Activated CD8-positive, alpha-beta memory T cell treated with anti-CD3 and anti-CD28 coated beads, Interleukin-2, amount 50 U/mL, for 1 hour (primary cell): ENCODE results near the gene LTK.
"Not testable (repeated sequence)": the region's sequence is repeated elsewhere in the genome, so short reads cannot be mapped to it uniquely, and the experiment has no call there.

ENCODE experiments used
- DNase-seq: peaks from one replicate; pipeline ENCODE4 v3.0.0-alpha.2; 2020; ENCODE audit errors: extremely low read depth

LTK gene

DNA sequence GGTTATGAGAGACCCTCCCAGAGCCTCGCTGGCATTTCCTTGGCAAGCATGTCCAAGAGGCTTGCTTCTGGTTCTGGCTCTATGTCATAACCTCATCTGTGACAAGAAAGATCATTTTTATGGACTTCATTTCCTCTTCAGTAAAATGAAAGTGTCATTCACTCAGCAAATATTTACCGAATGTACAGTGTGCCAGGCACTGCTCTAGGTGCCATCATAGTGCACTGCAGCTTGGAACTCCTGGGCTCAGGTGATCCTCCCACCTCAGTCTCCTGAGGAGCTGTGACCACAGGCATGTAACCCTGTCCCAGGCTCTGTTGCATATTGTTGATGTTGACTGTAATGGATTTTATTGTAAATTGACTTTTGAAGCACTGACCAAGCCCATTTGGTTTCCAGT, 38.7 kb downstream of the LTK start:
- DNase-seq: no peak

- no peak for DNase-seq
These were observed 39.2 kb downstream of the LTK start for GRCh38 chr15:41474436-41474835.

DNA sequence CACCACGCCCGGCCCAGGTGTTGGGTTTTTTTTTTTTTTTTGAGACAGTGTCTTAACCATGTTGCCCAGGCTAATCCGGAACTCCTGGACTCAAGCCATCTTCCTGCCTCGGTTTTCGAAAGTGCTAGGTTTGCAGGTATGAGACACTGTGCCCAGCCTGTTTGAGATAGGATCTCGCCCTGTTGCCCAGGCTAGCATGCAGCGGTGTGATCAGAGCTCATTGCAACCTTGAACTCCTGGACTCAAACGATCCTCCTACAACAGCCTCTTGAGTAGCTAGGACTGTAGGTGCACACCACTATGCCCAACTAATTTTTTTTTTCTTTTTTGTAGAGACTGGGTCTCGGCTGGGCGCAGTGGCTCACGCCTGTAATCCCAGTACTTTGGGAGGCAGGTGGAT, 40.2 kb downstream of the LTK start:
- DNase-seq: no peak

- not testable (repeated sequence) for DNase-seq
These were observed 44.0 kb downstream of the LTK start for GRCh38 chr15:41469644-41470043.

- no peak for DNase-seq
These were observed 46.9 kb downstream of the LTK start for GRCh38 chr15:41466711-41467110.

- no peak for DNase-seq
These were observed 47.7 kb downstream of the LTK start for GRCh38 chr15:41465822-41466421.

DNA sequence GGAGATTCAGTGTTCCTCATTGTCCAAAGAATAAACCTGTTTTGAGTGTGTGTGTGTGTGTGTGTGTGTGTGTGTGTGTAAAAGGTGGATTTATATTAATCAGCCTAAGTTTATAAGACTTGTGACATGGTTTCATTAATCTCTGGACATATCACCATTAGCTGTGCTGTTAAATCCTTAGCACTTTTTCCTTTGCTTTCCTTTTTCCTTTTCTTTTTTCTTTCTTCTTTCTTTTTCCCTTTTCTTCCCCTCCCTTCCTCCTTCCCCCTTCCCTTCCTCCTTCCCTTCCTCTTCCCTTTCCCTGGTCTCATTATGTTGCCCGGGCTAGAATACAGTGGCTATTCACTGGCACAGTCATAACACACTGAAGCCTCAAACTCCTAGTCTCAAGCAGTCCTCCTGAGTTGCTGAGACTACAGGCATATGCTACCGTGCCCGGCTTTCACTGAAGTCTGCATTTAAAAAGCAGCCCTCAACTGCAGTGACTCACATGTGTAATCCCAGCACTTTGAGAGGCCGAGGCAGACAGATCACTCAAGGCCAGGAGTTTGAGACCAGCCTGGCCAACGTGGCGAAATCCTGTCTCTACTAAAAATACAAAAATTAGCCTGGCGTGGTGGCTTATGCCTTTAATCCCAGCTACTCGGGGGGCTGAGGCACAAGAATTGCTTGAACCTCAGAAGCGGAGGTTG, 48.6 kb downstream of the LTK start:
- no peak for DNase-seq

GRCh38 chr15:41462084-41462795, 51.4 kb downstream of the LTK start:
- DNase-seq: no peak
